ENCODE measurements around the gene TNFSF10. TPM values are rescaled to one million over a fixed set of nuclear protein-coding genes. Genes with fewer than 3 reads are reported as not detected.

Gene TNFSF10
- total and polyA plus RNA-seq, 2 experiments from 2014 or later: 13.0 to 21.3 TPM

DNA sequence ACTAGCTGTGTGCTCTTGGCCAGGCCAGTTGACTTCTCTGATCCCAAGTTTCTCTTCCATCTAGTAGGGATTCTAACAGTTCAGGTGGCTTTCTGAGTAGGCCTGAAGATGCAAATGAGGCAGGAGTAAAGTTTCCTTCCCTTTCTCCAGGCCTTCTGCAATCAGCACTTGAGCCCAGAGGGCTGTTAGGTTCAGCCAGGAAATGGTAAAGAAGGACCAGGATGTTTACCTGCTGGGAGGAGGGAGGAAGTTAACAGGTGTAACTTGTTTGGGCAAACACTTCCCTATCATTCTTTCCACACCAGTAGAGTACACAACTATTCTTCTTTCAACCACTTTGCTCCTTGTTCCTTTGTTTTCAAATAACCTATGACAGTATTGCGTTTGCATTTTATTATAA, 13.3 kb upstream of the TNFSF10 start:
- no peaks in the 10 kb centered on the region for H3K9me3 ChIP-seq (ENCODE audit: low read depth)
- no peaks in the 10 kb centered on the region for H3K27me3 ChIP-seq
- no peaks in the 10 kb centered on the region for H3K4me1 ChIP-seq (ENCODE audit: insufficient read depth)
- H3K36me3 ChIP-seq (replicated peaks; ENCODE audit: insufficient read depth, low read depth): no peaks in the 10 kb centered on the region
- no peaks in the 10 kb centered on the region for H3K79me2 ChIP-seq
- no peak overlapping the region for H2AFZ ChIP-seq
- no peak overlapping the region for H3K4me3 ChIP-seq
- H3K27ac ChIP-seq: no peak overlapping the region
- no peaks in the 10 kb centered on the region for H4K20me1 ChIP-seq (ENCODE audit: insufficient read depth, poor library complexity, severe bottlenecking)
- no peaks in the 10 kb centered on the region for H3K9me2 ChIP-seq (replicated peaks; ENCODE audit: insufficient read depth)
- WGBS (ENCODE audit: low lambda C conversion rate, missing lambda C conversion rate): 88% methylated on average over 1 of the region's 1 CpG
- DNase-seq (ENCODE audit: low spot score): no peak
- H3K4me2 ChIP-seq: no peak overlapping the region
- TF ChIP-seq EZH2 (IDR thresholded peaks at IDR 0.05; ENCODE audit: borderline replicate concordance) (no peak), EZH2phosphoT487 (IDR thresholded peaks at IDR 0.05; ENCODE audit: low read depth, severe bottlenecking, unreplicated experiment) (no peak)
- TF ChIP-seq, protein P1, sequence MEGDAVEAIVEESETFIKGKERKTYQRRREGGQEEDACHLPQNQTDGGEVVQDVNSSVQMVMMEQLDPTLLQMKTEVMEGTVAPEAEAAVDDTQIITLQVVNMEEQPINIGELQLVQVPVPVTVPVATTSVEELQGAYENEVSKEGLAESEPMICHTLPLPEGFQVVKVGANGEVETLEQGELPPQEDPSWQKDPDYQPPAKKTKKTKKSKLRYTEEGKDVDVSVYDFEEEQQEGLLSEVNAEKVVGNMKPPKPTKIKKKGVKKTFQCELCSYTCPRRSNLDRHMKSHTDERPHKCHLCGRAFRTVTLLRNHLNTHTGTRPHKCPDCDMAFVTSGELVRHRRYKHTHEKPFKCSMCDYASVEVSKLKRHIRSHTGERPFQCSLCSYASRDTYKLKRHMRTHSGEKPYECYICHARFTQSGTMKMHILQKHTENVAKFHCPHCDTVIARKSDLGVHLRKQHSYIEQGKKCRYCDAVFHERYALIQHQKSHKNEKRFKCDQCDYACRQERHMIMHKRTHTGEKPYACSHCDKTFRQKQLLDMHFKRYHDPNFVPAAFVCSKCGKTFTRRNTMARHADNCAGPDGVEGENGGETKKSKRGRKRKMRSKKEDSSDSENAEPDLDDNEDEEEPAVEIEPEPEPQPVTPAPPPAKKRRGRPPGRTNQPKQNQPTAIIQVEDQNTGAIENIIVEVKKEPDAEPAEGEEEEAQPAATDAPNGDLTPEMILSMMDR (IDR thresholded peaks at IDR 0.05; ENCODE audit: poor library complexity): no peak

DNA sequence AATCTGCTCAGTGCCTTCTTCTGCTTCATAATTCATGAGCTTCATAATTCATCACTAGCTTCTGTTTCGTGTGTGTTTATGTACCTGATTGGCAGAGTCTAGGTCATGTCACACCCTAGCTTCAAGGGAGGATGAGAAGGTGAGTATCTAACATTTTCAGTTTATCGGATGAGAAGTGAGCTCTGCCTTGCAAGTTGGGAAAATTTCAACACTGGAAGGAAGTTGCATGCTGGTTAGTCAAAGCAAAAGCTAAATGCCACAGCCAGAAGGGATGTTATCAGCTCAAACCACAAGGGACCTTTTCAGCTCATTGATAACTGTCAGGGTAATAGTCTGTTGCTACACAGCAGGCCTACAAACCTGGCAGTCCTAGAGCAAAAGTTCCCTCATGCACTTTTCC, 7.3 kb upstream of the TNFSF10 start:
- 78% methylated on average over 2 of the region's 2 CpGs for WGBS (ENCODE audit: low lambda C conversion rate, missing lambda C conversion rate)
- Histone ChIP-seq H2AFZ (no peak overlapping the region), H3K4me1 (ENCODE audit: insufficient read depth) (no peaks in the 10 kb centered on the region), H3K27me3 (no peaks in the 10 kb centered on the region), H3K9me3 (ENCODE audit: low read depth) (no peaks in the 10 kb centered on the region), H3K36me3 (replicated peaks; ENCODE audit: insufficient read depth, low read depth) (no peaks in the 10 kb centered on the region), H3K4me2 (no peak overlapping the region), H4K20me1 (ENCODE audit: insufficient read depth, poor library complexity, severe bottlenecking) (no peaks in the 10 kb centered on the region), H3K79me2 (no peaks in the 10 kb centered on the region), H3K4me3 (no peak overlapping the region), H3K27ac (no peak overlapping the region), H3K9me2 (replicated peaks; ENCODE audit: insufficient read depth) (no peaks in the 10 kb centered on the region)
- DNase-seq (ENCODE audit: low spot score): no peak
- TF ChIP-seq, protein P1 (IDR thresholded peaks at IDR 0.05; ENCODE audit: poor library complexity): no peak
- no peak for TF ChIP-seq EZH2phosphoT487 (IDR thresholded peaks at IDR 0.05; ENCODE audit: low read depth, severe bottlenecking, unreplicated experiment)
- no peak for TF ChIP-seq EZH2 (IDR thresholded peaks at IDR 0.05; ENCODE audit: borderline replicate concordance)

DNA sequence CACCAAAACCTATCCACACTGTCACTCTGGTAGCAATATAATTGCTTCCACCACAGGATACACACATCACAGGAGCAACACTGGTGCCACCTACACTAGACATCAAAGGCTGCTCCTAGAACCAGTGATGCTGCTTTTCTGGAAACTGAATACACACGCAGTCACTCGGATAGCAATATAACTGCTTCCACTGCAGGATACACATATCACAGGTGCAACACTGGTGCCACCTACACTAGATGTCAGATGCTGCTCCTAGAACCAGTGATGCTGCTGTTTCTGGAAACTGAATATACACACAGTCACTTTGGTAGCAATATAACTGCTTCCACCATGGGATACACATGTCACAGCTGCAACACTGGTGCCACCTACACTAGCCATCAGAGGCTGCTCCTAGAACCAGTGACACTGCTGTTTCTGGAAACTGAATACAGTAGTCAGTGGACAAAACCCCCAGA, 6.9 kb upstream of the TNFSF10 start:
- DNase-seq (ENCODE audit: low spot score): no peak
- Histone ChIP-seq H3K9me2 (replicated peaks; ENCODE audit: insufficient read depth) (no peaks in the 10 kb centered on the region), H3K4me1 (ENCODE audit: insufficient read depth) (no peaks in the 10 kb centered on the region), H3K36me3 (replicated peaks; ENCODE audit: insufficient read depth, low read depth) (no peaks in the 10 kb centered on the region), H3K4me2 (no peak overlapping the region), H4K20me1 (ENCODE audit: insufficient read depth, poor library complexity, severe bottlenecking) (no peaks in the 10 kb centered on the region), H3K27ac (no peak overlapping the region), H3K4me3 (no peak overlapping the region), H2AFZ (no peak overlapping the region), H3K9me3 (ENCODE audit: low read depth) (no peaks in the 10 kb centered on the region), H3K79me2 (no peaks in the 10 kb centered on the region), H3K27me3 (no peaks in the 10 kb centered on the region)
- TF ChIP-seq, protein P1 (IDR thresholded peaks at IDR 0.05; ENCODE audit: poor library complexity): no peak
- TF ChIP-seq EZH2 (IDR thresholded peaks at IDR 0.05; ENCODE audit: borderline replicate concordance): no peak
- no peak for TF ChIP-seq EZH2phosphoT487 (IDR thresholded peaks at IDR 0.05; ENCODE audit: low read depth, severe bottlenecking, unreplicated experiment)
- WGBS (ENCODE audit: low lambda C conversion rate, missing lambda C conversion rate): 93% methylated on average over 2 of the region's 2 CpGs

DNA sequence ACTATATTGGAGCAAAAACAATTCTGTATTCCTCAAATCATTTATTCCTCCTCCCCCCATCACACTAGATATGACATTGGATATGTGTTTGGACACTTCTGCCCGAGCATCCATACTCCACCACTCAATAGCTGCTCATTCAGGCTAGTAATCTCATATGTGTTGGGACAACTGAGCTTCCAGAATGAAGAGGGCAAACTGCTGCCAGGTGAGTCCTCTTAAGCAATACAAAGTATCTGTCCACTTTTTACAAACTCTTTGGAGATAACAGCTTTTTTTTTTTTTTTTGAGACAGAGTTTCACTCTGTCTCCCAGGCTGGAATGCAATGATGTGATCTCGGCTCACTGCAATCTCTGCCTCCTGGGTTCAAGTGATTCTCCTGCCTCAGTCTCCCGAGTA, 5.4 kb upstream of the TNFSF10 start:
- Histone ChIP-seq H3K4me1 (ENCODE audit: insufficient read depth) (no peaks in the 10 kb centered on the region), H3K4me3 (no peak overlapping the region)
- DNase-seq (ENCODE audit: low spot score): no peak

More for the DNA sequence above, 5.4 kb upstream of the TNFSF10 start:
- H3K9me3 ChIP-seq (ENCODE audit: low read depth): no peaks in the 10 kb centered on the region
- no peaks in the 10 kb centered on the region for H3K27me3 ChIP-seq
- no peak overlapping the region for H3K27ac ChIP-seq
- H3K36me3 ChIP-seq (replicated peaks; ENCODE audit: insufficient read depth, low read depth): no peaks in the 10 kb centered on the region
- no peak overlapping the region for H3K4me2 ChIP-seq
- WGBS (ENCODE audit: low lambda C conversion rate, missing lambda C conversion rate): 92% methylated on average over 3 of the region's 3 CpGs
- no peaks in the 10 kb centered on the region for H4K20me1 ChIP-seq (ENCODE audit: insufficient read depth, poor library complexity, severe bottlenecking)
- no peak overlapping the region for H2AFZ ChIP-seq
- no peaks in the 10 kb centered on the region for H3K79me2 ChIP-seq
- TF ChIP-seq EZH2 (IDR thresholded peaks at IDR 0.05; ENCODE audit: borderline replicate concordance) (no peak), EZH2phosphoT487 (IDR thresholded peaks at IDR 0.05; ENCODE audit: low read depth, severe bottlenecking, unreplicated experiment) (no peak)
- TF ChIP-seq, protein P1 (IDR thresholded peaks at IDR 0.05; ENCODE audit: poor library complexity): no peak
- H3K9me2 ChIP-seq (replicated peaks; ENCODE audit: insufficient read depth): no peaks in the 10 kb centered on the region

Data from hepatocyte (in vitro differentiated cells).